Gastrocnemius medialis (tissue), 4 donors: ENCODE results near the gene ITPR3. TPM values are rescaled to one million over a fixed set of nuclear protein-coding genes. Genes with fewer than 3 reads are reported as not detected.

Source experiments
- ATAC-seq, 2 donors: fragments of 150-250 bp; one replicate each; pipeline ENCODE4 v1.9.1; 2016
- DNase-seq, 2 donors: peaks; one replicate each; pipeline ENCODE4 v3.0.0-alpha.2; 2019
- H3K27ac ChIP-seq, 4 donors: fragments of 200-600 bp; sonication (generic); 1 replicate in 1 of 4; 2 replicates in 3 of 4; pipeline ENCODE4 v1.5.1; 2016 to 2018; ENCODE audit warnings: mild to moderate bottlenecking in 2 of 4, moderate library complexity in 1 of 4
- H3K27me3 ChIP-seq, 3 donors: fragments of 200-600 bp; sonication (generic) in 2 of 3; 1 replicate in 1 of 3; 2 replicates in 2 of 3; pipeline versions ENCODE4 v1.5.1 to v1.6.0; 2016 to 2019; ENCODE audit warnings: mild to moderate bottlenecking in 1 of 3, moderate library complexity in 1 of 3
- H3K36me3 ChIP-seq, 2 donors: fragments of 200-600 bp; sonication (generic) in 1 of 2; one replicate each; pipeline ENCODE4 v1.5.1; 2017 to 2018
- H3K4me1 ChIP-seq, 2 donors: fragments of 200-600 bp; sonication (generic) in 1 of 2; one replicate each; pipeline ENCODE4 v1.5.1; 2016 to 2017; ENCODE audit warnings: mild to moderate bottlenecking in 2 of 2
- H3K4me3 ChIP-seq, 4 donors: fragments of 200-600 bp; sonication (generic) in 3 of 4; 1 replicate in 1 of 4; 2 replicates in 3 of 4; pipeline ENCODE4 v1.5.1; 2016 to 2019; ENCODE audit warnings: mild to moderate bottlenecking in 2 of 4
- H3K9me3 ChIP-seq, 3 donors: fragments of 200-600 bp; sonication (generic) in 2 of 3; 1 replicate in 1 of 3; 2 replicates in 2 of 3; pipeline ENCODE4 v1.5.1; 2016 to 2019
- CTCF ChIP-seq, 5 experiments: fragments of 450-650 bp in 3 of 5; fragments of 200-600 bp in 2 of 5; sonication (generic) in 2 of 5; IDR thresholded peaks in 4 of 5; conservative IDR thresholded peaks in 1 of 5; 1 replicate in 4 of 5; 2 replicates in 1 of 5; pipeline ENCODE4 v1.5.1; 2016 to 2019; ENCODE audit warnings: antibody characterized with exemption in 5 of 5, mild to moderate bottlenecking in 3 of 5, moderate library complexity in 3 of 5
- POLR2A ChIP-seq, 2 donors: fragments of 450-650 bp; IDR thresholded peaks; one replicate each; pipeline ENCODE4 v1.6.1; 2017; ENCODE audit warnings: antibody characterized with exemption in 2 of 2, mild to moderate bottlenecking in 2 of 2, moderate library complexity in 2 of 2
- in situ Hi-C, 4 donors: fragments of 200-750 bp; cut with MboI; loops; one replicate each; pipeline versions ENCODE4 v1.15.0 to v1.8.0; 2017; ENCODE audit warnings: low sequenced_read_pairs in 4 of 4
- intact Hi-C: fragments of 100-400 bp; cut with DNase I; formaldehyde crosslinking; loops from one replicate; pipeline ENCODE4 v1.15.1; 2023; ENCODE audit warnings: low total_unique reads
- total RNA-seq, 4 donors: library from RNA; depleted of rRNA; stranded (reverse); fragments of >200 nt; gene quantifications; one replicate each; pipeline versions ENCODE4 v1.1.0 to v1.2.3, GENCODE V29; 2016

Gene ITPR3
- total RNA-seq, 4 donors from 2014 or later = 1.9 to 6.8 (median 4.2) TPM

GRCh38 chr6:33684983-33685382 lies 63.9 kb downstream of the ITPR3 start:
- Histone ChIP-seq H3K27ac (no peak overlapping the region), H3K36me3 (no peaks in the 10 kb centered on the region), H3K9me3 (no peaks in the 10 kb centered on the region), H3K4me3 (no peak overlapping the region), H3K4me1 (no peaks in the 10 kb centered on the region), H3K27me3 (no peaks in the 10 kb centered on the region)
- DNase-seq (no peak), ATAC-seq (no peak)
- TF ChIP-seq CTCF (IDR thresholded peaks at IDR 0.05 in 4 of 5, conservative IDR thresholded peaks at IDR 0.05 in 1 of 5) (no peak), POLR2A (IDR thresholded peaks at IDR 0.05) (no peak)
- in situ Hi-C loops (no loop called here), intact Hi-C loops (no loop called here)

- in situ Hi-C loops = no loop called here
- TF ChIP-seq POLR2A (IDR thresholded peaks at IDR 0.05) (no peak), CTCF (IDR thresholded peaks at IDR 0.05 in 4 of 5, conservative IDR thresholded peaks at IDR 0.05 in 1 of 5) (no peak)
Observed at GRCh38 chr6:33685411-33686224, 64.5 kb downstream of the ITPR3 start.

GRCh38 chr6:33686225-33686924 lies 65.3 kb downstream of the ITPR3 start:
- no peak for ATAC-seq
- no peaks in the 10 kb centered on the region for H3K9me3 ChIP-seq
- no peak overlapping the region for H3K27ac ChIP-seq
- H3K27me3 ChIP-seq = no peaks in the 10 kb centered on the region
- no peak for TF ChIP-seq CTCF (IDR thresholded peaks at IDR 0.05 in 4 of 5, conservative IDR thresholded peaks at IDR 0.05 in 1 of 5)
- no peak for TF ChIP-seq POLR2A (IDR thresholded peaks at IDR 0.05)
- no peak for DNase-seq
- peaks cover 0 to 2% of the 10 kb centered on the region in 2 donors for H3K4me1 ChIP-seq
- intact Hi-C loops = no loop called here
- H3K36me3 ChIP-seq = no peaks in the 10 kb centered on the region
- H3K4me3 ChIP-seq = no peak overlapping the region
- in situ Hi-C loops = no loop called here

More at GRCh38 chr6:33685411-33686224, 64.5 kb downstream of the ITPR3 start:
- ATAC-seq = no peak
- Histone ChIP-seq H3K27me3 (no peaks in the 10 kb centered on the region), H3K4me1 (no peaks in the 10 kb centered on the region), H3K36me3 (no peaks in the 10 kb centered on the region), H3K4me3 (no peak overlapping the region), H3K27ac (no peak overlapping the region), H3K9me3 (no peaks in the 10 kb centered on the region)
- intact Hi-C loops = no loop called here
- DNase-seq = no peak

- in situ Hi-C loops = no loop called here
- DNase-seq (no peak), ATAC-seq (no peak)
- intact Hi-C loops = no loop called here
- no peaks in the 10 kb centered on the region for H3K9me3 ChIP-seq
- no peaks in the 10 kb centered on the region for H3K36me3 ChIP-seq
- H3K4me1 ChIP-seq = peaks cover 6 to 11% of the 10 kb centered on the region in 2 donors
- no peak overlapping the region for H3K27ac ChIP-seq
- H3K4me3 ChIP-seq = no peak overlapping the region
- no peaks in the 10 kb centered on the region for H3K27me3 ChIP-seq
- TF ChIP-seq POLR2A (IDR thresholded peaks at IDR 0.05) = no peak
- no peak for TF ChIP-seq CTCF (IDR thresholded peaks at IDR 0.05 in 4 of 5, conservative IDR thresholded peaks at IDR 0.05 in 1 of 5)
Observed at GRCh38 chr6:33686981-33687975, 66.2 kb downstream of the ITPR3 start.
